ENCODE measurements around the gene CRIM1.

GRCh38 chr2:36462311-36462935 is 106.8 kb downstream of the CRIM1 start:
- TF ChIP-seq CTCF (IDR thresholded peaks at IDR 0.05): no peak
- TF ChIP-seq POLR2AphosphoS5 (IDR thresholded peaks at IDR 0.05): peak in 1 of 2 donors; percentile 9
- TF ChIP-seq POLR2A (IDR thresholded peaks at IDR 0.05; ENCODE audit: low read depth): no peak
- TF ChIP-seq EP300 (IDR thresholded peaks at IDR 0.05): no peak
